DND-41 (cell line): ENCODE measurements around the gene MCM3.

Experiments
- EZH2 ChIP-seq: IDR thresholded peaks from 3 replicates; pipeline ENCODE4 v1.6.1; 2012; ENCODE audit warnings: borderline replicate concordance, low read depth, mild to moderate bottlenecking, moderate library complexity, low read length, inconsistent platforms; ENCODE audit not compliant: severe bottlenecking
- TF ChIP-seq, protein P1 (sequence below): IDR thresholded peaks from 2 replicates; pipeline ENCODE4 v1.5.1; 2012; ENCODE audit warnings: borderline replicate concordance, low read length, moderate library complexity, mild to moderate bottlenecking; ENCODE audit not compliant: poor library complexity, severe bottlenecking; ENCODE audit errors: extremely low read depth

DNA sequence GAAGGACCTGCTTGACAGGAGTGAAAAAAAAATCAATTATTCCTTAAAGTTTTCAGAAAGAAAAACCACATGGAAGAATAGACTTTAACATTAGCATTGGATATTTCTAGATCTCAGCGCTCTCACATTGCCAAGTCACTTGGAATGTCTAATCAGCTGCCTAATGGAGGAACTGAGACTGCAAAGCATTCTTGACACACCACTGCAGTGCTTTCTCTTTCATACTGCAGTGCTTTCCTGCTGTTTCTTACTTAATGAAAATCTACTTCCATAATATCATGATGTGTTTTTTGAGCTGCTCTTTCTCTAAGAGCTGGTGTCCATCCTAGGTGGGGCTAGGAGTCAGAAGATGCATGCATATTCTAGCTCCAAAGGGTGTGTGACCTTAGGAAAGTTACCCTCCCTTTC, 20.4 kb upstream of the MCM3 start:
- TF ChIP-seq, protein P1, sequence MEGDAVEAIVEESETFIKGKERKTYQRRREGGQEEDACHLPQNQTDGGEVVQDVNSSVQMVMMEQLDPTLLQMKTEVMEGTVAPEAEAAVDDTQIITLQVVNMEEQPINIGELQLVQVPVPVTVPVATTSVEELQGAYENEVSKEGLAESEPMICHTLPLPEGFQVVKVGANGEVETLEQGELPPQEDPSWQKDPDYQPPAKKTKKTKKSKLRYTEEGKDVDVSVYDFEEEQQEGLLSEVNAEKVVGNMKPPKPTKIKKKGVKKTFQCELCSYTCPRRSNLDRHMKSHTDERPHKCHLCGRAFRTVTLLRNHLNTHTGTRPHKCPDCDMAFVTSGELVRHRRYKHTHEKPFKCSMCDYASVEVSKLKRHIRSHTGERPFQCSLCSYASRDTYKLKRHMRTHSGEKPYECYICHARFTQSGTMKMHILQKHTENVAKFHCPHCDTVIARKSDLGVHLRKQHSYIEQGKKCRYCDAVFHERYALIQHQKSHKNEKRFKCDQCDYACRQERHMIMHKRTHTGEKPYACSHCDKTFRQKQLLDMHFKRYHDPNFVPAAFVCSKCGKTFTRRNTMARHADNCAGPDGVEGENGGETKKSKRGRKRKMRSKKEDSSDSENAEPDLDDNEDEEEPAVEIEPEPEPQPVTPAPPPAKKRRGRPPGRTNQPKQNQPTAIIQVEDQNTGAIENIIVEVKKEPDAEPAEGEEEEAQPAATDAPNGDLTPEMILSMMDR: no peak
- TF ChIP-seq EZH2: no peak
